K562 (cell line): ENCODE results near the gene IPO8. TPM values are rescaled to one million over a fixed set of nuclear protein-coding genes. Genes with fewer than 3 reads are reported as not detected.
A peak's percentile ranks its signal among the peaks of the same experiment; 100 is the strongest.

Experiments
- ATAC-seq: fragments of 200-7000 bp; cut with Tn5 transposase; 3 replicates; pipeline ENCODE4 v1.9.1; 2020; ENCODE audit warnings: moderate library complexity
- BruUV-seq: library from RNA; stranded (reverse); fragments of 400-500 nt; replicated peaks from 2 replicates; lab custom pipeline; 2021; lab: Mats Ljungman, UMichigan
- CTCF ChIA-PET: fragments of 300-600 bp; formaldehyde crosslinking; extraction: SDS; loops from one replicate; lab custom pipeline; 2021; ENCODE audit warnings: low intra/inter-chr PET ratio; lab: Yijun Ruan, JAX
- POLR2A ChIA-PET: fragments of 300-600, 350-650 bp; sonication (Branson Sonifier 250); formaldehyde crosslinking; extraction: SDS; loops from one replicate; lab custom pipeline; 2021; ENCODE audit warnings: antibody characterized with exemption, inconsistent platforms; lab: Yijun Ruan, JAX
- DNase-seq, 4 experiments: peaks; one replicate each; pipeline versions ENCODE4 v3.0.0 to v3.0.0-alpha.2; 2011 to 2018; ENCODE audit warnings: low spot score in 3 of 4, mixed read lengths in 3 of 4; ENCODE audit errors: extremely low read depth in 1 of 4
- FAIRE-seq: peaks from 2 replicates; lab custom pipeline; 2011; peaks lifted over from hg19 to GRCh38; lab: Jason Lieb, UNC
- H2AFZ ChIP-seq: 2 replicates; pipeline ENCODE4 v1.6.0; 2011; ENCODE audit warnings: low read depth, low read length, control low read depth, inconsistent platforms
- H3K27ac ChIP-seq: fragments of 200-600 bp; 3 replicates; pipeline ENCODE4 v1.8.0; 2011; ENCODE audit warnings: low read depth, mild to moderate bottlenecking, control low read depth, inconsistent platforms, low read length, moderate library complexity, mixed read lengths; ENCODE audit errors: extremely low read depth
- H3K27me3 ChIP-seq, 2 experiments: fragments of 300-600 bp in 1 of 2; 2 replicates in 1 of 2; 3 replicates in 1 of 2; pipeline versions ENCODE4 v1.6.0 to v1.8.0; 2011; ENCODE audit warnings: inconsistent platforms in 2 of 2, low read length in 2 of 2, mild to moderate bottlenecking in 1 of 2, mixed read lengths in 1 of 2, moderate library complexity in 1 of 2; ENCODE audit not compliant: control insufficient read depth in 2 of 2, insufficient read depth in 2 of 2
- H3K36me3 ChIP-seq: fragments of 300-600 bp; 3 replicates; pipeline ENCODE4 v1.8.0; 2011; ENCODE audit warnings: mild to moderate bottlenecking, low read length, inconsistent platforms; ENCODE audit not compliant: control insufficient read depth, insufficient read depth
- H3K4me1 ChIP-seq, 2 experiments: fragments of 200-600 bp in 1 of 2; replicated peaks in 1 of 2; 2 replicates in 1 of 2; 3 replicates in 1 of 2; pipeline versions ENCODE4 v1.5.1 to v1.8.0; 2011; ENCODE audit warnings: inconsistent platforms in 2 of 2, low read length in 2 of 2, mild to moderate bottlenecking in 1 of 2, mixed read lengths in 1 of 2, moderate library complexity in 1 of 2; ENCODE audit not compliant: control insufficient read depth in 2 of 2, insufficient read depth in 2 of 2
- H3K4me2 ChIP-seq: 2 replicates; pipeline ENCODE4 v1.6.1; 2011; ENCODE audit warnings: low read length, control low read depth, inconsistent platforms, mixed read lengths; ENCODE audit not compliant: insufficient read depth
- H3K4me3 ChIP-seq: fragments of 200-600 bp; sonication (generic), shearing (Covaris generic); 2 replicates; pipeline ENCODE4 v1.5.1; 2016; ENCODE audit warnings: control low read depth, inconsistent platforms
- H3K79me2 ChIP-seq: fragments of 200-600 bp; 3 replicates; pipeline ENCODE4 v1.8.0; 2011; ENCODE audit warnings: low read length, inconsistent platforms; ENCODE audit not compliant: control insufficient read depth, insufficient read depth
- H3K9ac ChIP-seq, 2 experiments: 2 replicates each; pipeline versions ENCODE4 v1.6.0 to v1.6.1; 2011; ENCODE audit warnings: low read depth in 2 of 2, low read length in 2 of 2, control low read depth in 1 of 2, inconsistent platforms in 1 of 2, mild to moderate bottlenecking in 1 of 2, mixed read lengths in 1 of 2; ENCODE audit not compliant: insufficient read depth in 1 of 2
- H3K9me1 ChIP-seq: one replicate; pipeline ENCODE4 v1.6.0; 2011; ENCODE audit warnings: inconsistent platforms, mild to moderate bottlenecking, low read length, moderate library complexity; ENCODE audit not compliant: control insufficient read depth, insufficient read depth
- H3K9me3 ChIP-seq: replicated peaks from 2 replicates; pipeline ENCODE4 v1.5.1; 2011; ENCODE audit warnings: low read depth, low read length, inconsistent platforms; ENCODE audit not compliant: control insufficient read depth, insufficient read depth
- H4K20me1 ChIP-seq: replicated peaks from 2 replicates; pipeline ENCODE4 v1.6.1; 2011; ENCODE audit warnings: low read length, inconsistent platforms, mixed read lengths; ENCODE audit not compliant: control insufficient read depth, insufficient read depth
- FOXJ2 ChIP-seq: fragments of 200-800 bp; sonication (Bioruptor generic); IDR thresholded peaks from 2 replicates; pipeline ENCODE4 v1.6.1; 2016; ENCODE audit warnings: missing genetic modification characterization, missing compliant biosample characterization
- HMGN3 ChIP-seq: IDR thresholded peaks from 2 replicates; pipeline ENCODE4 v1.6.1; 2011; ENCODE audit warnings: borderline replicate concordance, low read depth, mild to moderate bottlenecking, mixed read lengths, low read length; ENCODE audit not compliant: insufficient read length; ENCODE audit errors: extremely low read depth
- ZNF384 ChIP-seq: IDR thresholded peaks from 2 replicates; pipeline ENCODE4 v1.6.1; 2012; ENCODE audit warnings: low read depth, low read length, improper control_type of control experiment
- WGBS: fragments of 100-300 bp; shearing (Covaris generic); methylation state at CpG from one replicate; pipeline ENCODE4 v1.1.6; 2016; ENCODE audit warnings: low coverage, mixed read lengths; ENCODE audit not compliant: insufficient coverage; ENCODE audit errors: missing lambda C conversion rate; 5-methylcytosine and 5-hydroxymethylcytosine counted together
- in situ Hi-C: fragments of 300-500 bp; cut with MboI; formaldehyde crosslinking; loops from 4 replicates; pipeline ENCODE4 v1.15.0; 2018; ENCODE audit warnings: inconsistent platforms, mixed read lengths
- intact Hi-C: fragments of 100-400 bp; cut with micrococcal nuclease; formaldehyde crosslinking; loops from 2 replicates; pipeline ENCODE4 v1.14.2; 2022
- polyA plus RNA-seq, 8 experiments: library from polyadenylated mRNA; depleted of rRNA in 4 of 8; stranded (reverse) in 5 of 8; unstranded in 3 of 8; fragments of >200 nt; fragmentation: Nextera tagmentation in 2 of 8; fragmentation: Illumina TruSeq in 1 of 8; extraction: Ambion mirVana in 2 of 8; extraction: Trizol in 1 of 8; gene quantifications; 2 replicates each; pipeline versions ENCODE4 v1.2.1 to v1.2.3, GENCODE V29; 2011 to 2014; ENCODE audit warnings: inconsistent platforms in 1 of 8, missing spikeins in 1 of 8
- total RNA-seq, 7 experiments: library from RNA; depleted of rRNA in 6 of 7; stranded (reverse); fragments of >200 nt in 6 of 7; fragmentation: Illumina TruSeq in 2 of 7; extraction: Trizol in 2 of 7; gene quantifications; 2 replicates each; pipeline versions ENCODE4 v1.2.1 to v1.2.3, GENCODE V29; 2011 to 2021; ENCODE audit warnings: low replicate concordance in 1 of 7
- TF ChIP-seq, protein P1 (sequence below): fragments of 250-450 bp; sonication (Bioruptor Pico); IDR thresholded peaks from 2 replicates; pipeline ENCODE4 v1.5.0; 2020; ENCODE audit warnings: mild to moderate bottlenecking, borderline replicate concordance

Gene IPO8
- total and polyA plus RNA-seq, 9 of the 15 experiments (the other 6 are each of a cell fraction or from before 2014, with no cell fraction given): 6.5 to 39.6 (median 24.7) TPM

DNA sequence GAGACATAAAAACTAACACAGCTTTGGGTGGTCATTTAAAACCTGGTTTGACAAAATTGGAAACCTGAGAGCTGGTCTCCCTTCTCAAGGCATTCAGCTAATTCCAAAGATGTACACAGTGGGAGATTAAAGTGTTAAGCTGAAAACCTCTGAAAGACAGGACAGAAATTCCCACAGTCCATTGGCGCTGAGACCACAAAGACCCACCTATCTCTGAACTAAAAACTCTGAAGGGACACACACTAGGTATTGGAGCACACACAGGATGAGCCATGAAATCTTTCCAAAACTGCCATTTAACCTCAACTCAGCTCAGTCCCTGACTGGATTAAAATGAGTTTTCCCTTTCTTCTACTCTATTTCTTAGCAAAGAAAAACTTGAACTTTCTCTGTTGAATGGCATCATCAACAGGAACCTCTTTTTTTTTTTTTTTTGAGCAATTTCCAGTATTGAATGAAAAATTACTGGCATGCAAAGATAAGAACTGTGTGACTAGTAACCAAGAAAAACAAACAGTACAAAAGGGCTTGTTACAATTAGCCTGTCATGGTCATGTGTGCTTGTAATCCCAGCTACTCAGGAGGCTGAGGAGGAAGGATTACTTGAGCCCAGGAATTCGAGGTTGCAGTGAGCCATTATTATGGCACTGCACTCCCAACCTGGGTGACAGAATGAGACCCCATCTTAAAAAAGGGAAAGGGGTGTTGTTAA, 82.4 kb downstream of the IPO8 start:
- CTCF ChIA-PET: interaction anchor here (0.6 kb wide), 1 partner anchor 49 kb away, joined by 3 read pairs; no protein-coding TSS in a partner anchor
- Histone ChIP-seq H3K9me3 (no peaks in the 10 kb centered on the region), H3K4me1 (no peaks in the 10 kb centered on the region), H3K27me3 (peaks cover 0 to 3% of the 10 kb centered on the region in 2 experiments; a peak in 2 of 5 replicates), H3K79me2 (no peaks in the 10 kb centered on the region), H4K20me1 (no peaks in the 10 kb centered on the region), H3K9me1 (no peaks in the 10 kb centered on the region), H3K36me3 (no peaks in the 10 kb centered on the region), H3K4me2 (no peak overlapping the region), H3K27ac (no peak overlapping the region), H3K9ac (no peak overlapping the region), H3K4me3 (no peak overlapping the region), H2AFZ (no peak overlapping the region)
- intact Hi-C loops: no loop called here
- no peak for TF ChIP-seq HMGN3
- TF ChIP-seq ZNF384: peak; percentile 64; the same call in 1 of the 2 replicates
- TF ChIP-seq, protein P1, sequence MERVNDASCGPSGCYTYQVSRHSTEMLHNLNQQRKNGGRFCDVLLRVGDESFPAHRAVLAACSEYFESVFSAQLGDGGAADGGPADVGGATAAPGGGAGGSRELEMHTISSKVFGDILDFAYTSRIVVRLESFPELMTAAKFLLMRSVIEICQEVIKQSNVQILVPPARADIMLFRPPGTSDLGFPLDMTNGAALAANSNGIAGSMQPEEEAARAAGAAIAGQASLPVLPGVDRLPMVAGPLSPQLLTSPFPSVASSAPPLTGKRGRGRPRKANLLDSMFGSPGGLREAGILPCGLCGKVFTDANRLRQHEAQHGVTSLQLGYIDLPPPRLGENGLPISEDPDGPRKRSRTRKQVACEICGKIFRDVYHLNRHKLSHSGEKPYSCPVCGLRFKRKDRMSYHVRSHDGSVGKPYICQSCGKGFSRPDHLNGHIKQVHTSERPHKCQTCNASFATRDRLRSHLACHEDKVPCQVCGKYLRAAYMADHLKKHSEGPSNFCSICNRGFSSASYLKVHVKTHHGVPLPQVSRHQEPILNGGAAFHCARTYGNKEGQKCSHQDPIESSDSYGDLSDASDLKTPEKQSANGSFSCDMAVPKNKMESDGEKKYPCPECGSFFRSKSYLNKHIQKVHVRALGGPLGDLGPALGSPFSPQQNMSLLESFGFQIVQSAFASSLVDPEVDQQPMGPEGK: no peak
- TF ChIP-seq FOXJ2 (tag): peak; percentile 94
- WGBS: 0% methylated on average over 2 of the region's 2 CpGs
- FAIRE-seq: no peak
- no TSS peak for BruUV-seq
- ATAC-seq: no peak
- no peak for DNase-seq
- POLR2A ChIA-PET: interaction anchor here (1.1 kb wide), 1 partner anchor 8 kb away, joined by 3 read pairs; no protein-coding TSS in a partner anchor
- in situ Hi-C loops: no loop called here
